ENCODE data around the gene TIMM17A.

TIMM17A gene

DNA sequence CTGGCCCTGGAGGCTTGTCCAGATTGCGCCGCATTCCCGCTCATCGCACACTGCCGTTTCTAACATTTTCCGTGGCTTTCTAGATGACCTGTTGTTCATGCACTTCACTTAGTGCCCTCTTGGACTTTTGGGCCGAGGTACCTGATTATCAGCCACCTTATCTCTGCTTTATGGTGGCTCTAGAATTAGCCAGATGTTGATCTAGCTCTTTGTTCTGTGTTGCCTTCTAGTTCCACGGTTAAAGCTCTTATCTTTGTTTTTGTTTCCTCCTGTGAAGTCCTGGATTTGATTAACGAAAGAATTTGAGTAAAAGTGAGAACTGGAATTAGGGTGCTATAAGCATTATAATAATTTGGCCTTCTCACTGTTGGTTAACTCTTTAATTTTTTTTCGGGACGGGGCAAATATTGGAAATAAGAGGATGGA lies 28.1 kb downstream of the TIMM17A start:
- Mint-ChIP-seq H3K27me3 (peaks cover 1% of the 10 kb centered on the region), H3K9me3 (no peaks in the 10 kb centered on the region), H3K27ac (peak overlapping the region; percentile 88), H3K4me1 (peaks cover 19% of the 10 kb centered on the region), H3K36me3 (peaks cover 2% of the 10 kb centered on the region), H3K4me3 (peak overlapping the region; percentile 95)
- peak; percentile 23 for ATAC-seq (ENCODE audit: low read depth)
- no peak for DNase-seq (ENCODE audit: low spot score in 2 of 2)

DNA sequence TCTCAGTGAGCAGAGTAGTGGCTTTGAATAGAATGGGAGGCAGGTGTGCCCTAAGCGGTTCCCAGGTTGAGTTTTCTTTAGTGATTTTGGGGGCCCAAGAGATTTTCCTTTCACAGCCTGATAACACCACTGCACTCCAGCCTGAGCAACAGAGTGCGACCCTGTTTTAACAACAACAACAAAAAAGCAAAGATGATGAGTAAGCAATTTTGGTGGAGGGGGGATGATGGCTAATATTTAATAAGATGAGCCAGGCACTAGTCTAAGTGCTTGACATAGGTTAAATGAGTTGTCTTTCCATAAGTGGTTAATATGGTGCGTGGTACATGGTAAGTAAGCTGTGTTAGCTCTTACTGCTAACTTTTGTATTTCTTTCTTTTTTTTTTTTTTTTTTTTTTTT lies 29.1 kb downstream of the TIMM17A start:
- peaks cover 2% of the 10 kb centered on the region for H3K36me3 Mint-ChIP-seq
- no peaks in the 10 kb centered on the region for H3K9me3 Mint-ChIP-seq
- H3K27ac Mint-ChIP-seq: no peak overlapping the region
- no peaks in the 10 kb centered on the region for H3K27me3 Mint-ChIP-seq
- H3K4me3 Mint-ChIP-seq: no peak overlapping the region
- no peak for DNase-seq (ENCODE audit: low spot score in 2 of 2)
- peaks cover 19% of the 10 kb centered on the region for H3K4me1 Mint-ChIP-seq
- no peak for ATAC-seq (ENCODE audit: low read depth)

DNA sequence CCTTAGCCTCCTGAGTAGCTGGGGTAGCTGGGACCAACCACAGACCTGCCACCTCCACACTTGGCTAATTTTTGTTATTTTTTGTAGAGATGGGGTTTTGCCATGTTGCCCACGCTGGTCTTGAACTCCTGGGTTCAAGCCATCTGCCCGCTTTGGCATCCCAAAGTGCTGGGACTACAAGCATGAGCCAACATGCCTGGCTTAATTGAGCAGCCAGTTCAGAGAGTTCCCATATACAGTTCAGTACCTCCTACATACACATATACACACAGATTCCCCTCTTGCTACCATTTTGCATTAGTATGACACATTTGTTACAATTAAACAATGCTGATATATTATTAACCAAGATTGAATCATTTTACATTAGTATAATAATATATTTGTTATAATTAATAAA lies 30.1 kb downstream of the TIMM17A start:
- Mint-ChIP-seq H3K36me3 (peaks cover 7% of the 10 kb centered on the region), H3K9me3 (no peaks in the 10 kb centered on the region), H3K27me3 (no peaks in the 10 kb centered on the region), H3K4me3 (no peak overlapping the region), H3K4me1 (peaks cover 19% of the 10 kb centered on the region), H3K27ac (no peak overlapping the region)
- ATAC-seq (ENCODE audit: low read depth) (no peak), DNase-seq (ENCODE audit: low spot score in 2 of 2) (no peak)

DNA sequence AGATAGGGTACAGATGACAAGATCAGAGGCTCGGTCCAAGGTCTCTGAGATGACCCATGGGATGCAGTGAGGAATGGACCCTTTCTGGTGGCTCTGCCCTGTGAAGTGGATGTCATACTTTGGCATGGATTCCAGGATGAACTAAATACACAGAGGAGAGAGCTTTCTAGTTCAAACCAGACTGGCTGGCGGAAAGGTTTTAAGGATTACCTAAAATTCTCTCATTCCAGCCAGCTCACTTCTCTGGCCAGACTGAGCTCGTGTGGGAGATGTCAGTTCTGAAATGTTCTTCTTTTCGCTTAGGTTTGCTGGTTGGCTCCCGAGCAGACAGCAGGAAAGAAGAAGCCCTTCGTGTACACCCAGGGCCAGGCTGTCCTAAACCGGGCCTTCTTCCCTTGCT lies 33.3 kb downstream of the TIMM17A start:
- ATAC-seq (ENCODE audit: low read depth) (no peak), DNase-seq (ENCODE audit: low spot score in 2 of 2) (no peak)
- Mint-ChIP-seq H3K9me3 (no peaks in the 10 kb centered on the region), H3K27me3 (no peaks in the 10 kb centered on the region), H3K36me3 (peaks cover 19% of the 10 kb centered on the region), H3K4me3 (no peak overlapping the region), H3K27ac (no peak overlapping the region), H3K4me1 (peaks cover 8% of the 10 kb centered on the region)

DNA sequence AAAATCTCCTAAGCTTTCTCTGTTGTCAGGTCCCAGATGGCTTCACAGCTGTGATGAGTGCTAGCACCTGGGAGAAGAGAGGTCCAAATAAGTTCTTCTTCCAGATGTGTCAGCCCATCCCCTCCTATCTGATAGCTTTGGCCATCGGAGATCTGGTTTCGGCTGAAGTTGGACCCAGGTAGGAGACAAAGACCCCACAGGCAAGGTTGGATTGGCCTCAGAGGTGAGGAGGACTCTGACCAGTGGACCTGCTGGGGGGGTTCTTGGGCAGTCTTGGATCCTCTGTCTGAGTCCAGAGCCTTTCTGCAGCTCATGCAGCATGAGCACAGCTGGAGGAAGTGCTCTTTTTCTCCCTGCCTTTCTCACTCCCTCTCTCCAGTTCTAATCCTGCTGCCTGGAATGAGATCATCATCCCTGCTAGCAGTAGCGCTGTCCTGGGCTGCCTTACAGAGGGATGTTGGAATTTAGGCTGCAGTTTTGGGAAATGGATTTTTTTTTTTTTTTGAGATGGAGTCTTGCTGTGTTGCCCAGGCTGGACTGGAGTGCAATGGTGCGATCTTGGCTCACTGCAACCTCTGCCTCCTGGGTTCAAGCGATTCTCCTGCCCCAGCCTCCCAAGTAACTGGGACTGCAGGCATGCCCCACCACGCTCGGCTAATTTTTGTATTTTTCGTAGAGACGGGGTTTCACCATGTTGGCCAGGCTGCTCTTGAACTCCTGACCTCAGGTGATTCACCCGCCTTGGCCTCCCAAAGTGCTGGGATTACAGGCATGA lies 34.2 kb downstream of the TIMM17A start:
- ATAC-seq (ENCODE audit: low read depth): no peak
- no peak overlapping the region for H3K27ac Mint-ChIP-seq
- no peak for DNase-seq (ENCODE audit: low spot score in 2 of 2)
- no peaks in the 10 kb centered on the region for H3K9me3 Mint-ChIP-seq
- H3K27me3 Mint-ChIP-seq: no peaks in the 10 kb centered on the region
- peaks cover 3% of the 10 kb centered on the region for H3K4me1 Mint-ChIP-seq
- peaks cover 27% of the 10 kb centered on the region for H3K36me3 Mint-ChIP-seq
- no peak overlapping the region for H3K4me3 Mint-ChIP-seq

DNA sequence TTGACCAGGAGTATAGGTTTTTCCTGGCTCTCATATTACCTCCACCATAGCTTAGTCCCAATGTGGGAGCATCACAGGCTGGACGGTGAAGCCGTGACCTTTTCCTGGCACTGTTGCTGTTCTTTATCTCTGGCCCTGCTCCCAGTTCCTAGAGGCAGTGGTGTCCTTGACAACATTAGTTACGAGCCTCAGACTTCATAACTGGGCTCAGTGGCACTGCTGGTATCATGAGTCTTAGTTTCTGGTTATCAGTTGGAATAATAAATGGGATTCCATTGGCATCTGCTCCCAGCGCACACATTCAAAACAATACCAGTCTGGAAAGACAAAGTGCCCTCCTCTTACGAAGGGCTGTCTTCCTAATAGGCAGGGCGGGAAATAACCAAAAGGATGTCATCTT lies 35.1 kb downstream of the TIMM17A start:
- Mint-ChIP-seq H3K36me3 (peaks cover 29% of the 10 kb centered on the region), H3K4me3 (no peak overlapping the region), H3K4me1 (peaks cover under 1% of the 10 kb centered on the region), H3K27me3 (no peaks in the 10 kb centered on the region), H3K9me3 (no peaks in the 10 kb centered on the region), H3K27ac (no peak overlapping the region)
- no peak for ATAC-seq (ENCODE audit: low read depth)
- no peak for DNase-seq (ENCODE audit: low spot score in 2 of 2)

DNA sequence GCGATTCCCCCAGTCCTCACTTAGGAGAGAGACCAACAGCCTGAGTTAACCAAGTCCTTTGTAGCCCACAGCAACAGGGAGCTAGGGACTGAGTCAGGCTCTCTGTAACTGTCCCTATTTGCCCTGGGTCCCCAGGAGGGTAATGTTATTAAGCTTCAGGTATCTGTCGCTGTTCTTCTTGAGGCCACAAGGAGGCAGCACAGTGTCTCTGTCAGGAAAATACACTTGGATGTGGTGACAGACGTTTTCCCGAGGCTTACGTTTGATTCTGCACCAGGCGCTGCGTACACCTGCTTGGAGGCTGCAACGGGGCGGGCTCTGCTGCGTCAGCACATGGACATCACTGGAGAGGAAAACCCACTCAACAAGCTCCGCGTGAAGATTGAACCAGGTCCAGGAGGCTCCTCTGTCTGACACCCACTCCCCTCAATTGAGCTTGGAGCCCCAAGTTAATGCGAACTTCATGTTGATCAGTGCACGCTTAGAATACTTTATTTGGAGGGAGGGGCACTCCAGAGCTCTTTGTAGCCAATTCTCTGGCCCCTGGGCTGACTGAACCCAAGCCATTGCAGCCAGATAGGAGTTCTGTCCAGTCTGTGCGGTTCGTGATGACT lies 44.4 kb downstream of the TIMM17A start:
- Mint-ChIP-seq H3K36me3 (peaks cover 45% of the 10 kb centered on the region), H3K4me3 (no peak overlapping the region), H3K27ac (no peak overlapping the region), H3K4me1 (no peaks in the 10 kb centered on the region), H3K9me3 (no peaks in the 10 kb centered on the region), H3K27me3 (no peaks in the 10 kb centered on the region)
- ATAC-seq (ENCODE audit: low read depth): peak; percentile 59
- DNase-seq (ENCODE audit: low spot score in 2 of 2): no peak

DNA sequence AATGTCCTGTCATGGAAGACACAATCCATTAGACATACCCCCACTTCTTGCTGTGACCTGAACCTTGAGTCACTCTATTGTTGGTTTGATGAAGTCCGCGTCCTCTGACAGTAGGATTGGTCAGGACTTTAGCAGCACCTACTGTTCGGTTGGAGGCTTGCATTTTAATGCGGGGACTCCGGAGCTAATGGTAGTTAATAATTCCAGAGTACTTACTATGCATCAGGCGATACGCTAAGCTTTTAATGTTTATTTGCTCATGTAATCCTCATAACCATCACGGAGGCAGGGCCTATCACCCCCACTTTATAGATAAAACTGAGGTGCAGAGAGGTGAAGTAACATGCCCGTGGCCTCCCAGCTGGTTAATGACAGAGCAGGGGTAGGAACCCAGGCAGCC lies 47.2 kb downstream of the TIMM17A start:
- Mint-ChIP-seq H3K4me3 (no peak overlapping the region), H3K9me3 (no peaks in the 10 kb centered on the region), H3K4me1 (no peaks in the 10 kb centered on the region), H3K36me3 (peaks cover 43% of the 10 kb centered on the region), H3K27ac (no peak overlapping the region), H3K27me3 (no peaks in the 10 kb centered on the region)
- ATAC-seq (ENCODE audit: low read depth): no peak
- no peak for DNase-seq (ENCODE audit: low spot score in 2 of 2)

DNA sequence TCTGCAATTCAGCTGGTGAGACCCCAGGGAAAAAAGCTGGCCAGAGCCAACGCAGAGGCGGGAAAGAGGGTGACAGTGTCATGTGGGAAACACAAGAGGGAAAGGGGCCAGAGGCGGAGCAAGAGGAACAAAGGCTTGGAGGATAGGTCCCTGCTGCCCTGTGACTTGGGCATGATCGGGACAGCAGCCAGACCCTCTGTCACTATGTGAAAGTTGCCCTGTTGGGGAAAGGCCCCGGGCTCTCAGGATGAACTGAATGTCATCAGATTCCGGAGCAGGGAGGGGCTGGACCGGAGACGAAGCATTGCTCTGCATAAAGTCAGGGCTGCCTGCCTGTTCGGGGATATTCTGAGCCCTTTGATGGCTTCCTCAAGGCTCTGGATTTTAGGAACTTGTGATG lies 49.4 kb downstream of the TIMM17A start:
- Mint-ChIP-seq H3K27me3 (no peaks in the 10 kb centered on the region), H3K4me3 (no peak overlapping the region), H3K27ac (no peak overlapping the region), H3K36me3 (peaks cover 40% of the 10 kb centered on the region), H3K4me1 (peaks cover 2% of the 10 kb centered on the region), H3K9me3 (no peaks in the 10 kb centered on the region)
- DNase-seq (ENCODE audit: low spot score in 2 of 2) (no peak), ATAC-seq (ENCODE audit: low read depth) (no peak)

DNA sequence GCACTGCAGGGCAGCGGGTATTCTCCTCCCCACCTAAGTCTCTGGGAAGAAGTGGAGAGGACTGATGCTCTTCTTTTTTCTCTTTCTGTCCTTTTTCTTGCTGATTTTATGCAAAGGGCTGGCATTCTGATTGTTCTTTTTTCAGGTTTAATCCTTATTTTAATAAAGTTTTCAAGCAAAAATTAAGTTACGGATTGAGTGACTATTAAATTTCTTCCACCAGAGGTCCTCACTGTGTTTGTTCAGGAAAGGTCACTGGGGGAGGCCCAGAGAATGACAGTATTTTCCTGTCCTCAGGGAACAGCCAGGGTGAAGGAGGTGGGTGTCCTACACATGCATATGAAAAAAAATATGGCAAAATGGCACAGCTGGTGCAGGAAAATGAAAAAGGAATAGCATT lies 50.7 kb downstream of the TIMM17A start:
- no peak for ATAC-seq (ENCODE audit: low read depth)
- Mint-ChIP-seq H3K36me3 (peaks cover 37% of the 10 kb centered on the region), H3K4me3 (no peak overlapping the region), H3K9me3 (no peaks in the 10 kb centered on the region), H3K27ac (no peak overlapping the region), H3K27me3 (no peaks in the 10 kb centered on the region), H3K4me1 (peaks cover 2% of the 10 kb centered on the region)
- no peak for DNase-seq (ENCODE audit: low spot score in 2 of 2)

DNA sequence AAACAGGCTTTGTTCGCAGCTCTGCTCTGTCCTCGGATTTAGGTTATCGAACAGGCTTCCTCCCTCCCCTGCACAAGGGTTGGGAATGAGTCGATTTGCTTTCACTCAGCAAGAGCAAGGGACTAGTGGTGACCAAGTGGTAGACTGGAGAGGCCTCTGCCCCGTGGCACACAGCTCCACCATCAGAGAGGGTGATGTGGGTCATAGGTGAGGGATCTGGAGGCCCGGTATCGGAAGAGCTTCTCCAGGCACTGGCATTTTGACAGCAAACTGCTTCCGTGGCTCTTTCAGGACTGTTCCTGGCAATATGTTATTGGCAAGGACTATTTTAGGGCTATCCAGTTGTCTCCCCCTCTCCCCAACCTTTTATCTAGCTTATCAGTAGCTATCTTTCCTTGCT lies 52.0 kb downstream of the TIMM17A start:
- DNase-seq (ENCODE audit: low spot score in 2 of 2): no peak
- H3K27me3 Mint-ChIP-seq: no peaks in the 10 kb centered on the region
- peaks cover 31% of the 10 kb centered on the region for H3K36me3 Mint-ChIP-seq
- no peak overlapping the region for H3K27ac Mint-ChIP-seq
- no peaks in the 10 kb centered on the region for H3K9me3 Mint-ChIP-seq
- no peak for ATAC-seq (ENCODE audit: low read depth)
- H3K4me3 Mint-ChIP-seq: no peak overlapping the region
- H3K4me1 Mint-ChIP-seq: peaks cover 2% of the 10 kb centered on the region

DNA sequence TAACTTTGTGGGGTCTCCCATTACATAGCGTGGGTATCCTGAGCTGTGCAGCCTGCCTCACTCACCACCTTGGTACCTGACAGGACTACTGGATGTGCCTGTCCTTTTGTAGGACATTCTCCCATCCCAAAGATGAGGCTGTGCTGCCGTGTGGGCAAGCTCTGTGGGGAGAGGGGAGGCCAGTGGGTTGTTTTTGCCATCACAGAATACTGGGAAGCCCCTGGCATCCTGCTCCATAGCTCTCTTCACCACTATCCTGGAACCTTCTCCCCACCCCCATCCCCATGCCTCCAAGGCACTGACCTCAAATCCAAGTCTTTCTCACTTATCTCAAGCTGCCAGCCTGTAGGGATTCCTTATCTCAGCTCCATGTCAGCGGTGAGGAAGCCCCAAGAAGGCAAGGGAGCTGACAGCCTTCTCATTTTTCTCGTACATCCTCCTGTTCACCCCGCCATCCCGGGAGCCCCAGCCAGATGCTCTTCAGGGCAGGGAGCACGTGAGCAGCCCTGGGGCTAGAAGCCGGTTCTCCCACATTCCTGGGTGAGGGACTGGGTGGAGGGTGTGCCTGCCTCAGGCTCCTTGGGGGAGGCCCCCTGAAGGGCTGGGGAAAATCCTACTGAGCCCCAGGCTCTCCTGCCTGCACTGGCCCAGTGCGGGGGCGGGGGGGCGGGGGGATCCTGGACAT lies 52.6 kb downstream of the TIMM17A start:
- H3K4me1 Mint-ChIP-seq: peaks cover 2% of the 10 kb centered on the region
- H3K4me3 Mint-ChIP-seq: no peak overlapping the region
- DNase-seq (ENCODE audit: low spot score in 2 of 2) (no peak), ATAC-seq (ENCODE audit: low read depth) (no peak)
- peaks cover 28% of the 10 kb centered on the region for H3K36me3 Mint-ChIP-seq
- no peaks in the 10 kb centered on the region for H3K9me3 Mint-ChIP-seq
- H3K27me3 Mint-ChIP-seq: no peaks in the 10 kb centered on the region
- H3K27ac Mint-ChIP-seq: no peak overlapping the region

DNA sequence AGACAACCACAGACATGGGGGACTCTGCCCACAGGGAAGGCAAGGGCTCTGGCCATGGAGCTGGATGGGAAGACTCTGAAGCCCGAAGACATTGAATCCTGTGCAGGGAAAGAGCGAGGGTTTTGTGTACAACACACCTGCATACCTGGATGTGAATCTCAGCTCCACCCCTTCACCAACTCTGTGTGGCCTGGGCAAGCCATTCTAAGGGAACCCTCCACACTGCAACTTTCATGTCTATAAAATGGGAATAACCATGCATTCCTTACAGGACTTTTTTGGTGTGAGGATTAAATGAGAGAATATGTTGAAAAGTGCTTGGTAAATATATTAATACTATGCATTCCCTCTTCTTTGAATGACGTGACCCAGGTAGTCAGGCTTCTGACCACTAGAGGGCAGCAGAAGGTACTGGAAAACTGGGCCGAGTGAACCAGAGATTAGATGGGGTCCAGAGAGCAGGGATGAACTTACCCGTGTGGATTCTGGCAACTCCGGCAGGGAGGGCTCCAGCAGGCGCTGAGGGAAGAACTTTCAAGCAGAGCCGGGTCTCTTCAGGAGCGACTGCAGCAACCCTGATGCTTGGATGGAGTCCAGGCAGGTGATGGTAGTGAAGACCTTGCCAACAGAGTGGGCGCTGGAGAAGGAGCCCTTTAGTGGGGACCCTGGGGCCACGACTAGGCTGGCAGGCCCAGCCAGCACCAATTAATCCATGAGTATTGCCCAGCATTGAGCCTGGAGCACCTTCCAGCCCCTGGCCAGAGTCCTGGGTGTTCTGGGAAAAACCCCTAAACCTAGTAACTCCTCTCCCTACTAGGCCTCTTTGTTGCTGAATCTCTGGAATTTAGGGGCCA lies 54.2 kb downstream of the TIMM17A start:
- peaks cover 2% of the 10 kb centered on the region for H3K4me1 Mint-ChIP-seq
- no peak overlapping the region for H3K4me3 Mint-ChIP-seq
- ATAC-seq (ENCODE audit: low read depth): peak; percentile 74
- H3K9me3 Mint-ChIP-seq: no peaks in the 10 kb centered on the region
- no peak overlapping the region for H3K27ac Mint-ChIP-seq
- H3K36me3 Mint-ChIP-seq: peaks cover 15% of the 10 kb centered on the region
- no peaks in the 10 kb centered on the region for H3K27me3 Mint-ChIP-seq
- peak; percentile 55 to 70 for DNase-seq (ENCODE audit: low spot score in 2 of 2)
